Left ventricle myocardium inferior (tissue), 1 donor: ENCODE data around the gene FANCC. TPM values are rescaled to one million over a fixed set of nuclear protein-coding genes. Genes with fewer than 3 reads are reported as not detected.
"Not testable (repeated sequence)": the region's sequence is repeated elsewhere in the genome, so short reads cannot be mapped to it uniquely, and the experiment has no call there.

Experiments
- DNase-seq: peaks from one replicate; pipeline ENCODE4 v3.0.0-alpha.2; 2020
- H3K27ac ChIP-seq: fragments of 200-600 bp; replicated peaks from 2 replicates; pipeline ENCODE4 v1.8.0; 2021
- H3K27me3 ChIP-seq: fragments of 200-600 bp; 2 replicates; pipeline ENCODE4 v1.8.0; 2021; ENCODE audit warnings: low read depth
- H3K36me3 ChIP-seq: fragments of 200-600 bp; 2 replicates; pipeline ENCODE4 v1.8.0; 2021
- H3K4me1 ChIP-seq: fragments of 200-600 bp; 2 replicates; pipeline ENCODE4 v1.8.0; 2021
- H3K4me3 ChIP-seq: fragments of 200-600 bp; 2 replicates; pipeline ENCODE4 v1.8.0; 2021; ENCODE audit warnings: mild to moderate bottlenecking, moderate library complexity
- H3K9me3 ChIP-seq: fragments of 200-600 bp; replicated peaks from 2 replicates; pipeline ENCODE4 v1.8.0; 2021
- intact Hi-C: fragments of 100-400 bp; cut with micrococcal nuclease; formaldehyde crosslinking; loops from one replicate; pipeline ENCODE4 v1.11.0; 2022
- total RNA-seq: library from RNA; stranded (reverse); fragmentation: NEBNext Ultra II Directional; extraction: Animal tissue kit (Norgen Biotek cat#: 25700); gene quantifications from one replicate; pipeline ENCODE4 v1.2.1, GENCODE V29; 2021
- TF ChIP-seq, protein P1 (sequence below): fragments of 200-600 bp; IDR thresholded peaks from 2 replicates; pipeline ENCODE4 v1.8.0; 2021; ENCODE audit warnings: antibody characterized with exemption, mild to moderate bottlenecking, borderline replicate concordance
- donor health status: DM: no; HTN: yes; CAD: no; lungs with severe emphysema.

Gene FANCC
- total RNA-seq, 1 donor from 2014 or later: 4.1 TPM

DNA sequence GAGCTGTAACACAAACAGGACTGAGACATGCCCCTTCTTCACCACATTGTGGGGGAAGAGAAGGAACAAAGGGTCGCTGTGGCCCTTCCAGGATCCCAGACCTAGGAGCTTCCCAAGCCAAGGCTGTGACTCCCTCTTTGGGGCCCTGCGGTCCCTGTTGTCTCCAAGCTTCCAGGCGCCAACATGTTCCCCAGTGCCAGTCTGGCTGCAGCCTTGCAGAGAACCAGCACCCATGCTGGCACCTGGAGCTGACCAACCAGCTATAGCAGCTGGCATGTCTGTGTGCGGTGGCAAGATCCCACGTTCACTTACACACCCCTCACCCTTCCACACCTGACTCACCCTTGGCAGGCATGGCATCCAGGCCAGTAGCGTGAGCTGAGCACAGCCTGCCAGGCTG lies 20.7 kb upstream of the FANCC start:
- H3K9me3 ChIP-seq: no peaks in the 10 kb centered on the region
- H3K4me3 ChIP-seq: no peak overlapping the region
- intact Hi-C loops: no loop called here
- no peak overlapping the region for H3K27ac ChIP-seq
- H3K4me1 ChIP-seq: no peaks in the 10 kb centered on the region
- no peaks in the 10 kb centered on the region for H3K36me3 ChIP-seq
- H3K27me3 ChIP-seq: peaks cover 9% of the 10 kb centered on the region
- DNase-seq: no peak
- TF ChIP-seq, protein P1, sequence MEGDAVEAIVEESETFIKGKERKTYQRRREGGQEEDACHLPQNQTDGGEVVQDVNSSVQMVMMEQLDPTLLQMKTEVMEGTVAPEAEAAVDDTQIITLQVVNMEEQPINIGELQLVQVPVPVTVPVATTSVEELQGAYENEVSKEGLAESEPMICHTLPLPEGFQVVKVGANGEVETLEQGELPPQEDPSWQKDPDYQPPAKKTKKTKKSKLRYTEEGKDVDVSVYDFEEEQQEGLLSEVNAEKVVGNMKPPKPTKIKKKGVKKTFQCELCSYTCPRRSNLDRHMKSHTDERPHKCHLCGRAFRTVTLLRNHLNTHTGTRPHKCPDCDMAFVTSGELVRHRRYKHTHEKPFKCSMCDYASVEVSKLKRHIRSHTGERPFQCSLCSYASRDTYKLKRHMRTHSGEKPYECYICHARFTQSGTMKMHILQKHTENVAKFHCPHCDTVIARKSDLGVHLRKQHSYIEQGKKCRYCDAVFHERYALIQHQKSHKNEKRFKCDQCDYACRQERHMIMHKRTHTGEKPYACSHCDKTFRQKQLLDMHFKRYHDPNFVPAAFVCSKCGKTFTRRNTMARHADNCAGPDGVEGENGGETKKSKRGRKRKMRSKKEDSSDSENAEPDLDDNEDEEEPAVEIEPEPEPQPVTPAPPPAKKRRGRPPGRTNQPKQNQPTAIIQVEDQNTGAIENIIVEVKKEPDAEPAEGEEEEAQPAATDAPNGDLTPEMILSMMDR: no peak

DNA sequence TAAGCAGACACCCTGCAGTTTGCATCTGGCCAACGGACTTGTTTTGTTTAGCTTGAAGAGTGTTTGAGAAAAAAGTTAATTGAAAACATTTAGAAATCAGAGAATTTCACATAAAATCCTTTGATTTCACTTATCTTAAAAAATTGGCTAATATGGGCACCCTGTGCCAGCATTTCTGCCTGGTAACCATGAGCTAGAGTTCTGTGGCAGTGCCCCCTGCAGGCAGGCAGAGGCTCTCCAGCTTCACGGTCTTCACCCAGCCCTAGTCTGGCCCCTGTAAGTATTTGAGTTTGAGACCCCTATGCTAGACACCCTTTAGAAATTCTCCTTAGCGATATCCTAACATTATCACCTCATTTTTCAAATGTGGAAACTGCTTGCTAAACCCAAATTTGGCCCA lies 18.8 kb upstream of the FANCC start:
- intact Hi-C loops: no loop called here
- no peak for DNase-seq
- H3K4me3 ChIP-seq: no peak overlapping the region

DNA sequence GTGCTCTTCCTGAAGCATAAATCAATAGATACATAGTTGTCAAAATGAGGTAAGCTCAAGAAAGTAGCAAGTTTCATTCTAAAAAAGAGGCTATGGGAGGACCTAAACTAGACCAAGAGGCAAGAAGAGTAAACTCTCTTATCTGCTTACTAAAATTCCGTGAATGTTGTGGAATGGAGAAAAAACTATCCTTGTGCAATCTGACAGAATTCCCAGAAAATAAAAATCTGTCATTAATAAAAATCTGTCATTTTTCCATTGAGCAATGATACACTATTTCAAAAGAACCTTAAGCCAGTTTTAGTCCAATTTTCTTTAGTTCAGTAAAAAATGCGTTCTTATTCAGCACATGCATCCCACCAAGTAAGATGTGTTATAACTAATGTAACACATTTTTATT lies 15.9 kb upstream of the FANCC start:
- no peaks in the 10 kb centered on the region for H3K4me1 ChIP-seq
- peaks cover 9% of the 10 kb centered on the region for H3K27me3 ChIP-seq
- TF ChIP-seq, protein P1: no peak
- H3K4me3 ChIP-seq: no peak overlapping the region
- no peak overlapping the region for H3K27ac ChIP-seq
- DNase-seq: no peak
- intact Hi-C loops: no loop called here
- no peaks in the 10 kb centered on the region for H3K9me3 ChIP-seq
- no peaks in the 10 kb centered on the region for H3K36me3 ChIP-seq

More for the DNA sequence above, 18.8 kb upstream of the FANCC start:
- TF ChIP-seq, protein P1: peak; percentile 62
- H3K9me3 ChIP-seq: no peaks in the 10 kb centered on the region
- no peak overlapping the region for H3K27ac ChIP-seq
- peaks cover 9% of the 10 kb centered on the region for H3K27me3 ChIP-seq
- H3K36me3 ChIP-seq: no peaks in the 10 kb centered on the region
- no peaks in the 10 kb centered on the region for H3K4me1 ChIP-seq

DNA sequence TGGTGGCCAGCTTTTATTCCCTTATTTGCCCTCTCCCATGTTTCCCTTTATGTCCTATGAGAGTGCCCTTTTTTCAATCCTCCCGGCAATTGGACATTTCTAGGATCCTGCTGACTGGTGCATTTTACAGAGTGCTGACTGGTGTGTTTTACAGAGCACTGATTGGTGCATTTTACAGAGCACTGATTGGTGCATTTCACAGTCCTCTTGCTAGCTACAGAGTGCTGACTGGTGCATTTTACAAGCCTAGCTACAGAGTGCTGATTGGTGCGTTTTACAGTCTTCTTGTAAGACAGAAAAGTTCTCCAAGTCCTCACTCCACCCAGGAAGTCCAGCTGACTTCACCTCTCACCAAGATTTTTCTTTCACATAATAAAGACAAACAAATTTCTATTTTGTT lies 15.4 kb upstream of the FANCC start:
- Histone ChIP-seq H3K4me1 (no peaks in the 10 kb centered on the region), H3K36me3 (no peaks in the 10 kb centered on the region), H3K27ac (no peak overlapping the region), H3K4me3 (no peak overlapping the region), H3K9me3 (peaks cover 3% of the 10 kb centered on the region), H3K27me3 (peaks cover 9% of the 10 kb centered on the region)
- TF ChIP-seq, protein P1: no peak
- DNase-seq: no peak
- intact Hi-C loops: no loop called here

DNA sequence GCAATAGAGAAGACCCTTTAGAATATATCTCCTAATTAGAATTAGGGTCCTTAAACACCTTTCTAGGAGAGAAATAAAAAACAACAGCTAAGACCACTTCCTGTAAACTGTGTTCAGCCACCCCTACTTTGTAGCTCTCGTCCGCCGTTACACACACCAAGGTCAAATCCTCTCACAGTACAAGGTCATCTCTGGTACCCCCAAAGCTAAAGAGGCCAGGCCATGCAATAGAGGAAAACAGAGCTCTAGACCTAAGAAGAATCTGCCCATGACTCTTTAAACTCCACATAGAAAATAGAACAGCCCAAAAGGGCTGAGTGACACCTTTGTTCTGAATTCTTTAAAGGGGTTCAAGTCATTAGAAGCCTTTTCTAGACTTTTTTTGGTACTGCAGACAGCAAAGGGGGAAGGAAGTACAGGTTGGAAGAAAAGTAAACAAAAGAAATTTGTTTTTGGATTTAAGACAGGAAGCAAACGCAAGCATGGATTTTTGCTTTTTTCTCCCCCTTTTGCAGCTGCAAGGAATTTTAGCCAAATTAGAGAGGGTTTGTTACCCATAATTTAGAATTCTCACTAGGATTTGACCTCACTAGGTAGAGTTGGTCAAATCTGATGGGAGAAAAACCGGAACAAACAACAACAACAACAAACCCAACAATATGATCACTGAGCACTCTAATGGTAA lies 13.4 kb upstream of the FANCC start:
- DNase-seq: no peak
- intact Hi-C loops: no loop called here
- Histone ChIP-seq H3K27me3 (no peaks in the 10 kb centered on the region), H3K36me3 (no peaks in the 10 kb centered on the region), H3K27ac (no peak overlapping the region), H3K9me3 (peaks cover 18% of the 10 kb centered on the region), H3K4me1 (no peaks in the 10 kb centered on the region), H3K4me3 (no peak overlapping the region)
- TF ChIP-seq, protein P1: no peak

DNA sequence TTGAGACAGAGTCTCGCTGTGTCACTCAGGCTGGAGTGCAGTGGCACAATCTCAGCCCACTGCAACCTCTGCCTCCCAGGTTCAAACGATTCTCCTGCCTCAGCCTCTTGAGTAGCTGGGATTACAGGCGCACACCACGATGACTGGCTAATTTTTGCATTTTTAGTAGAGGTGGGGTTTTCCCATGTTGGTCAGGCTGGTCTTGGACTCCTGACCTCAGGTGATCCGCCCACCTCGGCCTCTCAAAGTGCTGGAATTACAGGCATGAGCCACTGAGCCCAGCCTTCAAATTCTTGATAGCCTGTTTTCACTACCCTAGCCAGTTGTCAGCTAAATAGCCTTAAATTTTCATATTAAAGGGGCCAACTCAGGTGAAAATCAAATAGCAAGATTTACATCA lies 11.6 kb upstream of the FANCC start:
- intact Hi-C loops: not testable (repeated sequence)

More for the DNA sequence above, 11.6 kb upstream of the FANCC start:
- H3K27ac ChIP-seq, DNase-seq, H3K27me3 ChIP-seq, H3K36me3 ChIP-seq, H3K4me1 ChIP-seq, H3K4me3 ChIP-seq: not testable (repeated sequence)
- peaks cover 18% of the 10 kb centered on the region for H3K9me3 ChIP-seq
